Activated gamma-delta T cell treated with anti-CD3 and anti-CD28 coated beads, Interleukin-2, amount 50 U/mL, for 16 hours (primary cell): ENCODE data around the gene RRAGA.
"Not testable (repeated sequence)": the region's sequence is repeated elsewhere in the genome, so short reads cannot be mapped to it uniquely, and the experiment has no call there.

Experiments used
- DNase-seq: peaks from one replicate; pipeline ENCODE4 v3.0.0-alpha.2; 2020; ENCODE audit warnings: low read depth

RRAGA gene

GRCh38 chr9:19085295-19085694, 36.1 kb downstream of the RRAGA start:
- DNase-seq = no peak

DNA sequence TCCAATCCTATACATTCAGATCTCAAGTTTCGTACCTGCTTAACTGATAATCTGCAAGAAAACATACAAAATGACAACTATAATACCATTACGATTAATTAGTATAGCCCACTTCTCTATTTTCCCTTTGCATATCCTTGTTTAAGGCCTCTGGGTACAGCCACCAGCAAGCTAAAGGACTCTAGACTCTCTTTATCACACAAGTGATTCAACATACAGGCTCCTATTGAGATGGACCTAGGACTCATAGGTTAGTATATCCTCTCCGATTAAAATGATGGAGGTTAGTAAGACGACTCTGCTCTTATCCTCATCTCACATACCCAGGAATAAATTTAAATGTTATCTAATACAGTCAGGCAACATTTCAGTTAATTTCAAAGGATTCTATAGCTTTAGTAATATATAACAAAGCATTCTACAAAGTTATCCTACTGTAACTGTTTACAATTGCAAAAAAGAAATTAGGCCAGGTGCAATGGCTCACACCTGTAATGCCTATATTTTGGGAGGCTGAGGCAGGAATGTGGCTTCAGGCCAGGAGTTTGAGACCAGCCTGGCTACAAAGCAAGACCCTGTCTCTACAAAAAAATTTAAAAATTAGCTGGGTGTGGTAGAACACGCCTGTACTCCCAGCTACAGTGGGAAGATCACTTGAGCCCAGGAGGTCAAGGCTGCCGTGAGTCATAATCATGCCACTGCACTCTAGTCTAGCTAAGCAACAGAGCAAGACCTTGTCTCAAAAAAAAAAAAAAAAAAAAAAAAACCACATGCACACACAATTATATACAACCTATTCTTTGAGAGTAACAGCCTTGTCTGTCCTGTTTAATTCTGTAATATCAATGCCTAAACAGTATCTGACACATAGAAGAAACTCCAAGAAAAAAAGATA, 38.1 kb downstream of the RRAGA start:
- no peak for DNase-seq

DNA sequence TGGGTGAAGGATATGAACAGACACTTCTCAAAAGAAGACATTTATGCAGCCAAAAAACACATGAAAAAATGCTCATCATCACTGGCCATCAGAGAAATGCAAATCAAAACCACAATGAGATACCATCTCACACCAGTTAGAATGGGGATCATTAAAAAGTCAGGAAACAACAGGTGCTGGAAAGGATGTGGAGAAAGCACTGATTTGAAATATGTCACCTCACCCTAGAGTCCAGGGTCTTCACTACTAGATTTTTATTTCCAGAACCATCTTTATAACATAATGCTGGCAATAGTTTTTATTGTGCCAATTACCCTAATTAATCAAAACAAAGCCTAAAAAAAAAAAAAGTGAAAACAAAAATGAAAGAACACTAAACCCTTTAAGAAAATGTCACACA, 48.2 kb downstream of the RRAGA start:
- not testable (repeated sequence) for DNase-seq
